Posterior cingulate gyrus (tissue), 11 donors: ENCODE data around the gene ENDOV.

Experiments
- DNase-seq, 10 donors: peaks; one replicate each; pipeline versions ENCODE4 v3.0.0 to v3.0.0-alpha.2; 2020 to 2021; ENCODE audit warnings: mixed read lengths in 3 of 10
- intact Hi-C: fragments of 100-400 bp; cut with DNase I; formaldehyde crosslinking; loops from one replicate; pipeline ENCODE4 v1.15.1; 2023

ENDOV gene

GRCh38 chr17:80428363-80428762 is 13.4 kb downstream of the ENDOV start:
- intact Hi-C loops = no loop called here
- DNase-seq = peak in 2 of 10 donors; percentile 62 to 64

- DNase-seq = peak in 2 of 10 donors; percentile 39 to 44
Observed at GRCh38 chr17:80428796-80429195, 13.8 kb downstream of the ENDOV start.

GRCh38 chr17:80429356-80430275 is 14.6 kb downstream of the ENDOV start:
- DNase-seq = peak in 3 of 10 donors; percentile 7 to 76 (median 70)
- intact Hi-C loops = no loop called here

More at GRCh38 chr17:80428796-80429195, 13.8 kb downstream of the ENDOV start:
- intact Hi-C loops = no loop called here

DNA sequence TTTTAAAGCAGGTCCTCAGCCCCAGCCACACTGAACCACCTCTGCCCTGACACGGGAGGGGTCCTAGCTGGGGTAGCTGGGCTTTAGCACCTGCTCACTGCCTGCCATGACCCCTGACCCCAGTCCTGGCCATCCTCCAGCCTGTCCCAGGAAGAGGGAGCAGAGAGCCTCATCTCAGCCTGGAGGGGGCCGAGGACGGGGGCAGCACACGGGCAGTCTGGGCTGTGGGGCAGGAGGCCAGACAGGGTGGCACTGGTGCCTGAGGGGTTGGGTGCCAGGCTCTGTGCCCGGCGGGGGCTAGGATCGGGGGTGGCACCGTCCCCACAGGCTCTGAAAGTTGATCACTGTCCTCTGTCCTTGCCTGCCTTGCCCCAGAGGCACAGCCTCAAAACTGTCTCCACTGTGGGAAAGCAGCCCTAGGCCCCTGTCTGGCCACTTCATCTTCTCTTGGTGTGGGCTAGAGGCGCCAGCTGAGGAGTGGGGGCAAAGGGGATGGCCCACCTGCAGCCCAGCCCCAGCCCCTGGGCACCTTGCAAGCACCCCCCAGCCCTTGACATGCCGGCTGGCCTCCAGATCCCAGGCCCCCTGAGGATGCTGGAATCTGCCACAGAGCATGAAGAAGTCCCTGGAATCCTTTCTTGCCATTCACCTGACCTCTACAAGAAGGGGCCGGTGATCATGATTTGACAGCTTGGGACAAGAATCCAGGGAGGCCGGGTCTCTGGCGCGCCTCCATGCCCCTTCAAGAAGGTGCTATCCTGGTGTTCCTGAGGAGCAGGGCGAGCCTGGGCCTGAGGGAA is 15.7 kb downstream of the ENDOV start:
- peak in 3 of 10 donors; percentile 3 to 74 (median 71) for DNase-seq
- intact Hi-C loops = no loop called here

DNA sequence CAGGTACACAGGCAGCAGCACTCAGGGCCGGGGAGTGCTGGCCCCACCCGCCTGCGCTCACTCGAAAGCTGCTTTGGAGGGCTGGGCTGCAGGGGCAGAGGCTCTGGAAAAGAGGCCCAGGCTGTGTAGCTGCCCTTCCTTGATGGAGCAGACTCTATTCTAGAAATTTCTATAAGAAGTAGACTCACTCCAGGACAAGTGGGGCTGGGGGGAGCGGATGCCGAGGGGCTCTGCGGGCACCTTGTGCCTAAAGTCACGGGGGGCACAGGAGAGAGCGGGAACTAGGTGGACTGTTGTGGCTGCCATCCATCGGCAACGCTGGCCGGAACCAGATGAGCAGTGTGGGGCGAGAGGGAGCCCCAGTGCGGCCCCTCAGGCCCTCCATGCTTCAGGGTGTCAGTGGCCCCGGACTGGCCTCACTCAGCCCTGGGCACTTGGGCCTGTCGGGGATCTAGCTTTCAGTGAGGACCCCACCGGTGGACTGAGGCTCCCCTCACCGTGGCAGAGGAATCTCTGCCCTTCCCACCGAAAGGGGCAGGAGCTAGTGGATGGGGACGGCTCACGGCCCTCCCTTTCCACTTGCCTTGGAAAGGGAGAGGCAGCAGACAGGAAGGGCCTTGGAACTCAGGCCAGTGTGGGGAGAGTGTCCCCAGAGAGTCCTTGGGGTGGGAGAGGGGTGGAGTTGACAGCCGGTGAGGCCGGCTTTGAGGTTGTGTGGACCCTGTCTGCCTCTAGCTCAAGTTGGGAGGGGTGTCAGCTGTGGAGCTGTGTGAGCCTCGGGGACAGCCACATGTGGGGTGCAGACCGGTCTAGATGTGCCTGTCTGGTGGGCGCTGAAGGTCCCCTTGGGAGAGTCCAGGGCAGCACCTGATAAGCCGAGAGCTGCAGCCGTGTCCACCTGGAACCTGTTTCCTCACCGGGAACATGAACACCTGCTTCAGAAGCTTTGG is 16.6 kb downstream of the ENDOV start:
- DNase-seq = peak in 2 of 10 donors; percentile 62 to 75
- intact Hi-C loops = no loop called here

- DNase-seq = peak in 2 of 10 donors; percentile 59 to 75
- intact Hi-C loops = no loop called here
Observed at GRCh38 chr17:80432350-80432955, 17.5 kb downstream of the ENDOV start.

DNA sequence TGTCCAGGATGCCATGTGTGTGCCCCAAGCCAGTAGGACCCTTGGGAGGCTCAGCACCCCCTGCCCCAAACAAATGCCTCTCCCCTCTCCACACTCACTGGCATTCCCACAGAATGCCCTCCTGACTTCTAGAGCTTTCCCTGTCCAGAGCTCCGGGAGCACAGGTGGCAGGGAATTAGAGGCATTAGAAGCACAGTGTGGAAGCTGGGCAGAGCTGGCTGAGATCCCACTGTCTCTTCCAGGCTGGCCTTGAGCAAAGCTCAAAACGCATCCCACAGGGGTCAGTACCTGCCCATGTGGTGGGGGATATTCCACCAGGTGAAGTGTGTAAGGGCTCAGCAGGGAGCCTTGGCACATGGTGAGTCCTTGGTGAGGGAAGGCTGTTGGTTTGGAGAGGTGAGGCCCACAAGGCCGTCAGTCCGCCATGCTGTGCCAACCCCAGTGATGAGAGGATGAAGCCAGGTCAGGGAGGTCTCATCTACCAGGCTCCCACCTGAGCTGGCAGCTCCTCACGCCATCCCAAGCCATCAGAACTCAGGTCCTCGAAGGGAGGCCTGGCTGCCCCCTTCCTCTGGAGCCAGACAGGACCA is 18.1 kb downstream of the ENDOV start:
- intact Hi-C loops = no loop called here
- peak in 2 of 10 donors; percentile 41 to 67 for DNase-seq

DNA sequence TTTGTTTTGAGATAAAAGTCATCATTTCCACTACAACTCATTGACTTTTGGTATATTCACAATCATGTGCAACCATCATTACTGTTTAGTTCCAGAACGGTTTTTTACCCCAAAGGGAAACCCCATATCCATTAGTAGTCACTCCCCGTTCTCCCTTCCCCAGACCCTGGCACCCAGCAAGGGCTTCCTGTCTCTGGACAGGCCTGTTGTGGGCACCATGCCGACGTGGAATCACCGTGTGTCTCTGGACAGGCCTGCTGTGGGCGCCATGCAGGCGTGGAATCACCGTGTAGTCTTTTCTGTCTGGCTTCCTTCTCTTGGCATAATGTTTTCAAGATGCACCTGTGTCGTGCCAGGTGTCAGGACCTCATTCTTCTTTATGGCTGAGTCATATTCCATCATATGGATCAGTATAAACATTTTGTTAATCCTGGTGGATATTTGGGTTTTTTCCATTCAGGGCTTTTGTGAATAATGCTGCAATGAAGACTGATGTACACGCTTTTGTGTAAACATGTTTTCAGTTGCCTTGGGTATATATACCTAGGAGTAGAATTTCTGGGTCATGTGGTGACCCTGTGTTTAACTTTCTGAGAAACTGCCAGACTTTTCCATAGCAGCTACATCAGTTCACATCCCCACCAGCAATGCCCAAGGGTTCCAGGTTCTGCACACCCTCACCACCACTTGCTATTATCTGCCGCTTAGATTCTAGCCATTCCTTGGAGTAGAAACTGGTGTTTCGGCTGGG is 19.1 kb downstream of the ENDOV start:
- intact Hi-C loops = no loop called here
- DNase-seq = peak in 2 of 10 donors; percentile 63 to 66

DNA sequence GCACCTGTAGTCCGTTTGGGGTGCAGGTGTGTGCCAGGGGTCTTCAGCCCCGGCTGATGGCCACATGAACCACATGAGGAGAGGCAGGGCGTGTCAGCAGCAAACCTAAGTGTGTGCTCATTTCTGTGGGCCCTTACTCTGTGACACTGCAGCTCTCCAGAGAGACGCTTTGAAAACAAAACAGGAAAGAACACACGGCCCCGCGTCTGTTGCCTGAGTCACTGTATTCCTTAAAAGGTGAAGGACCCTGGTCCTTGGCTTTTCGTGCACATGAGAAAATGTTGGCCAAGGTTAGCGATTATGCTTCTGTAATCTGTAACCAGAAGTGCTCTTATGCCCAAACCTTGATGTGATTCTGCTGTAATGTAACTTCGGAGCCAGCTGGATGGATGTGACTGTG is 22.6 kb downstream of the ENDOV start:
- DNase-seq = no peak
- intact Hi-C loops = no loop called here

DNA sequence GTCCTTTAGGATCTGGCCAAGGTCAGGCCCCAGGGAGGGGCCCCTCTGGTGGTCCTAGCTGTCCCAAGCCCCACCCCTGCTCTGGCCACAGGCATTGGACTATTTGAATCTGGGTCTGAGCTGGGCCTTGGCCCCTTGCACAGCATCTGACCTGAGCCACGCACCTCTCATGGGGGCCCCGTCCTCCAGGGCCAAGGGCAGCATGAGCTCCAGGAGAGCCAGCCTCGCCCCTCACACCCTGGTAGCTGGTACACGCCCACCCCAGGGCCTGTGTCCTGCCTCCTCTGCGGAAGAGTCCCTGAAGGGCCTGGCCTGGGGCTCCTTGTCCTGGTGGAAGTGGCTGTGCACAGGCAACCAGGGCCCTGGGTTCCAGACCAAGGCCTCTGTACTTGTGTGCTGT is 23.8 kb downstream of the ENDOV start:
- no peak for DNase-seq
- intact Hi-C loops = no loop called here

- intact Hi-C loops = no loop called here
- no peak for DNase-seq
Observed at GRCh38 chr17:80439499-80439898, 24.5 kb downstream of the ENDOV start.

- intact Hi-C loops = no loop called here
- no peak for DNase-seq
Observed at GRCh38 chr17:80441133-80441578, 26.2 kb downstream of the ENDOV start.

DNA sequence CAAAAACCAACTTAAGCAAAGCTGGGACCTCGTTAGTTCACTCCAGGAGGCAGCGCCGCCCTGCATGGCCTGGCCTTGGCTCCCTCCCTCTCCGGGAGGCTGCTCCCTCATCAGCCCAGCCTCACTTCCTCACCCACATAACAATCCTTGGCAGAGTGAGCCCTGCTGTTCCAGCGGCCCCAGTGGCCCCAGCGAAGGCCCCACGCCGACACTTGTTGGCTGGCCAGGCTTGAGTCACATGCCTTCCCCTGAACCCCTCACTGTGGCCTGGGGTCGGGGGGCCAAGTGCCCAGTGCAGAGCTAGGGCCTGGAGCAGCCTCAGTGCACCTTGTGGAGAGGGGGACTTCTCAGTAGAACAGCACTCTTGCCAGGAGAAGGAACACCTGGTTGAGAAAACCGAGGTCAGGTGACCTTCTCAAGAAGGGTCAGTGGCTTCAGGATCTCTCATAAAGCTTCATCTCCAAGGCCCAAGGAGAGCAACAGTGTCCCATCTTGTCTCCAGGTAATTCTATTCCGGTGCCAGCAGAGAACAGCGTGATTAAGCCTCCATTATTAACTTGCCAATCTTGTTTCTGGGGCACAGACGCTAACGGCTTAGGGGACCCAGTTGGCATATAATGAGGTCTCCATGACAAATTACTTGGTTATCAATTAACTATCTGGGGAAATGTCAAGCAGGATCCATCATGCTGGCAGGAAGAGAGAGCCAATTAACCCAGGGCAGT is 26.8 kb downstream of the ENDOV start:
- no peak for DNase-seq
- intact Hi-C loops = no loop called here

- intact Hi-C loops = no loop called here
- peak in 1 of 10 donors; percentile 42 for DNase-seq
Observed at GRCh38 chr17:80442323-80442659, 27.3 kb downstream of the ENDOV start.

GRCh38 chr17:80442764-80443163 is 27.8 kb downstream of the ENDOV start:
- intact Hi-C loops = no loop called here
- DNase-seq = no peak

- intact Hi-C loops = no loop called here
- no peak for DNase-seq
Observed at GRCh38 chr17:80443498-80443897, 28.5 kb downstream of the ENDOV start.

- DNase-seq = peak in 3 of 10 donors; percentile 51 to 90 (median 84)
- intact Hi-C loops = no loop called here
Observed at GRCh38 chr17:80443916-80444643, 29.1 kb downstream of the ENDOV start.
